DND-41 (cell line): ENCODE data around the gene INPP5E.

Experiments
- ATAC-seq: fragments of 200-7000 bp; cut with Tn5 transposase; 3 replicates; pipeline ENCODE4 v1.9.1; 2021; ENCODE audit warnings: low read depth; ENCODE audit not compliant: insufficient read depth
- DNase-seq: peaks from one replicate; pipeline ENCODE4 v3.0.0-alpha.2; 2020
- H2AFZ ChIP-seq: 2 replicates; pipeline ENCODE4 v1.6.0; 2012; ENCODE audit warnings: low read depth, low read length
- H3K27ac ChIP-seq: 2 replicates; pipeline ENCODE4 v1.5.1; 2012; ENCODE audit warnings: low read length, inconsistent platforms
- H3K27me3 ChIP-seq: fragments of 200-600 bp; sonication (generic); 2 replicates; pipeline ENCODE4 v1.6.0; 2012; ENCODE audit warnings: low read length, mild to moderate bottlenecking, inconsistent platforms; ENCODE audit not compliant: insufficient read depth, poor library complexity
- H3K36me3 ChIP-seq: 2 replicates; pipeline ENCODE4 v1.5.1; 2012; ENCODE audit warnings: low read length, inconsistent platforms; ENCODE audit not compliant: insufficient read depth
- H3K4me1 ChIP-seq: 2 replicates; pipeline ENCODE4 v1.5.1; 2012; ENCODE audit warnings: mild to moderate bottlenecking, low read length; ENCODE audit not compliant: insufficient read depth
- H3K4me2 ChIP-seq: 2 replicates; pipeline ENCODE4 v1.6.0; 2012; ENCODE audit warnings: mild to moderate bottlenecking, moderate library complexity, low read length, inconsistent platforms; ENCODE audit not compliant: insufficient read depth
- H3K4me3 ChIP-seq, 2 experiments: fragments of 200-600 bp in 1 of 2; shearing (Covaris generic) in 1 of 2; 2 replicates each; pipeline ENCODE4 v1.5.1; 2012 to 2016; ENCODE audit warnings: inconsistent platforms in 2 of 2, low read length in 2 of 2, mild to moderate bottlenecking in 2 of 2, low read depth in 1 of 2, moderate library complexity in 1 of 2
- H3K79me2 ChIP-seq: 2 replicates; pipeline ENCODE4 v1.6.0; 2012; ENCODE audit warnings: low read length, inconsistent platforms; ENCODE audit not compliant: insufficient read depth
- H3K9ac ChIP-seq: 2 replicates; pipeline ENCODE4 v1.6.0; 2012; ENCODE audit warnings: low read depth, mild to moderate bottlenecking, inconsistent platforms, low read length, moderate library complexity
- H3K9me3 ChIP-seq: 2 replicates; pipeline ENCODE4 v1.5.1; 2012; ENCODE audit warnings: low read length, moderate library complexity, mild to moderate bottlenecking, inconsistent platforms; ENCODE audit not compliant: insufficient read depth, severe bottlenecking
- H4K20me1 ChIP-seq: 2 replicates; pipeline ENCODE4 v1.6.0; 2012; ENCODE audit warnings: low read length; ENCODE audit not compliant: insufficient read depth
- CTCF ChIP-seq: IDR thresholded peaks from 2 replicates; pipeline ENCODE4 v1.5.1; 2012; ENCODE audit warnings: borderline replicate concordance, low read length, moderate library complexity, mild to moderate bottlenecking; ENCODE audit not compliant: poor library complexity, severe bottlenecking; ENCODE audit errors: extremely low read depth
- EZH2 ChIP-seq: IDR thresholded peaks from 3 replicates; pipeline ENCODE4 v1.6.1; 2012; ENCODE audit warnings: borderline replicate concordance, low read depth, mild to moderate bottlenecking, moderate library complexity, low read length, inconsistent platforms; ENCODE audit not compliant: severe bottlenecking

The INPP5E gene

GRCh38 chr9:136482046-136482792 lies 42.6 kb upstream of the INPP5E start:
- peaks cover 39% of the 10 kb centered on the region for H3K4me1 ChIP-seq
- peak overlapping the region; percentile 83 for H3K4me2 ChIP-seq
- peak overlapping the region; percentile 62 to 90; a peak in 3 of 4 replicates for H3K4me3 ChIP-seq
- no peaks in the 10 kb centered on the region for H3K9me3 ChIP-seq
- H3K27ac ChIP-seq, result peak overlapping the region; percentile 73
- DNase-seq (no peak), ATAC-seq (no peak)
- H3K9ac ChIP-seq, result peak overlapping the region; percentile 87
- H2AFZ ChIP-seq, result peak overlapping the region; percentile 59
- peaks cover 58% of the 10 kb centered on the region for H3K79me2 ChIP-seq
- peaks cover 56% of the 10 kb centered on the region for H4K20me1 ChIP-seq
- H3K27me3 ChIP-seq, result no peaks in the 10 kb centered on the region
- TF ChIP-seq EZH2 (no peak), CTCF (no peak)
- H3K36me3 ChIP-seq, result peaks cover 21% of the 10 kb centered on the region

- DNase-seq (no peak), ATAC-seq (no peak)
- no peak overlapping the region for H2AFZ ChIP-seq
- H3K9me3 ChIP-seq, result no peaks in the 10 kb centered on the region
- peak overlapping the region; percentile 87 for H3K9ac ChIP-seq
- H3K4me3 ChIP-seq, result peak overlapping the region; percentile 62 to 90; a peak in 3 of 4 replicates
- peaks cover 62% of the 10 kb centered on the region for H4K20me1 ChIP-seq
- peaks cover 39% of the 10 kb centered on the region for H3K4me1 ChIP-seq
- peak overlapping the region; percentile 83 for H3K4me2 ChIP-seq
- H3K27me3 ChIP-seq, result no peaks in the 10 kb centered on the region
- TF ChIP-seq EZH2 (no peak), CTCF (no peak)
- H3K79me2 ChIP-seq, result peaks cover 65% of the 10 kb centered on the region
- peak overlapping the region; percentile 73 for H3K27ac ChIP-seq
- H3K36me3 ChIP-seq, result peaks cover 27% of the 10 kb centered on the region
These were observed 41.9 kb upstream of the INPP5E start for GRCh38 chr9:136481558-136481957.

GRCh38 chr9:136476369-136477150 lies 36.9 kb upstream of the INPP5E start:
- peaks cover 84% of the 10 kb centered on the region for H4K20me1 ChIP-seq
- H3K4me1 ChIP-seq, result peaks cover 12% of the 10 kb centered on the region
- peaks cover 98% of the 10 kb centered on the region for H3K79me2 ChIP-seq
- no peak overlapping the region for H3K27ac ChIP-seq
- H3K4me3 ChIP-seq, result no peak overlapping the region
- no peak overlapping the region for H3K4me2 ChIP-seq
- H3K9me3 ChIP-seq, result no peaks in the 10 kb centered on the region
- DNase-seq (no peak), ATAC-seq (no peak)
- no peaks in the 10 kb centered on the region for H3K27me3 ChIP-seq
- peaks cover 77% of the 10 kb centered on the region for H3K36me3 ChIP-seq
- no peak overlapping the region for H3K9ac ChIP-seq
- H2AFZ ChIP-seq, result no peak overlapping the region
- no peak for TF ChIP-seq EZH2
- no peak for TF ChIP-seq CTCF
